Subcutaneous adipose tissue (tissue), 4 donors: ENCODE measurements around the gene CDH23. TPM values are rescaled to one million over a fixed set of nuclear protein-coding genes. Genes with fewer than 3 reads are reported as not detected.

Experiments
- CTCF ChIP-seq: fragments of 450-650 bp; IDR thresholded peaks from one replicate; pipeline ENCODE4 v1.5.1; 2016; ENCODE audit warnings: low read depth, mild to moderate bottlenecking, control low read depth, antibody characterized with exemption, moderate library complexity
- total RNA-seq, 4 donors: library from RNA; depleted of rRNA; stranded (reverse); fragments of >200 nt; gene quantifications; one replicate each; pipeline ENCODE4 v1.1.0, GENCODE V29; 2016

CDH23 gene
- total RNA-seq, 4 donors from 2014 or later = 14.3 to 74.8 (median 24.1) TPM

GRCh38 chr10:71797533-71798307, 401.0 kb downstream of the CDH23 start:
- TF ChIP-seq CTCF = no peak

- no peak for TF ChIP-seq CTCF
These were observed 401.5 kb downstream of the CDH23 start for GRCh38 chr10:71798308-71798624.

- no peak for TF ChIP-seq CTCF
These were observed 402.4 kb downstream of the CDH23 start for GRCh38 chr10:71799112-71799511.

- no peak for TF ChIP-seq CTCF
These were observed 403.1 kb downstream of the CDH23 start for GRCh38 chr10:71799608-71800453.

- TF ChIP-seq CTCF = no peak
These were observed 404.6 kb downstream of the CDH23 start for GRCh38 chr10:71801361-71801760.

- no peak for TF ChIP-seq CTCF
These were observed 405.5 kb downstream of the CDH23 start for GRCh38 chr10:71802235-71802634.

GRCh38 chr10:71802715-71803488, 406.2 kb downstream of the CDH23 start:
- no peak for TF ChIP-seq CTCF
